Small intestine (tissue), 7 donors: ENCODE data around the gene DGKZ. TPM values are rescaled to one million over a fixed set of nuclear protein-coding genes. Genes with fewer than 3 reads are reported as not detected.

Source experiments
- DNase-seq, 2 donors: peaks; one replicate each; pipeline versions ENCODE4 v3.0.0 to v3.0.0-alpha.2; 2013
- FAIRE-seq: peaks from 2 replicates; lab custom pipeline; 2012; peaks lifted over from hg19 to GRCh38; lab: Jason Lieb, UNC
- H3K27ac ChIP-seq, 3 donors: one replicate each; pipeline ENCODE4 v1.5.1; 2013; ENCODE audit warnings: low read length in 2 of 3, mild to moderate bottlenecking in 2 of 3, control low read depth in 1 of 3, inconsistent platforms in 1 of 3, low read depth in 1 of 3, moderate library complexity in 1 of 3
- H3K27me3 ChIP-seq, 3 donors: one replicate each; pipeline ENCODE4 v1.6.1; 2013; ENCODE audit warnings: low read length in 3 of 3, inconsistent platforms in 1 of 3; ENCODE audit not compliant: control insufficient read depth in 3 of 3, insufficient read depth in 3 of 3
- H3K36me3 ChIP-seq, 3 donors: one replicate each; pipeline ENCODE4 v1.6.1; 2013; ENCODE audit warnings: low read length in 3 of 3, inconsistent platforms in 1 of 3, low read depth in 1 of 3, mild to moderate bottlenecking in 1 of 3, moderate library complexity in 1 of 3; ENCODE audit not compliant: control insufficient read depth in 3 of 3, insufficient read depth in 2 of 3
- H3K4me1 ChIP-seq, 3 donors: one replicate each; pipeline ENCODE4 v1.6.1; 2013; ENCODE audit warnings: low read length in 2 of 3, inconsistent platforms in 1 of 3, low read depth in 1 of 3, mild to moderate bottlenecking in 1 of 3, moderate library complexity in 1 of 3; ENCODE audit not compliant: control insufficient read depth in 3 of 3, insufficient read depth in 2 of 3
- H3K4me3 ChIP-seq, 3 donors: one replicate each; pipeline ENCODE4 v1.5.1; 2013; ENCODE audit warnings: low read length in 3 of 3, control low read depth in 1 of 3, inconsistent platforms in 1 of 3, low read depth in 1 of 3, mild to moderate bottlenecking in 1 of 3, moderate library complexity in 1 of 3
- H3K9me3 ChIP-seq, 2 donors: one replicate each; pipeline ENCODE4 v1.6.1; 2013; ENCODE audit warnings: low read depth in 1 of 2, low read length in 1 of 2; ENCODE audit not compliant: control insufficient read depth in 2 of 2, insufficient read depth in 1 of 2
- WGBS, 3 donors: extraction: QIAGEN DNeasy Blood & Tissue Kit; methylation state at CpG; one replicate each; pipeline ENCODE4 v1.1.7; 2013; 5-methylcytosine and 5-hydroxymethylcytosine counted together
- polyA plus RNA-seq, 4 donors: library from polyadenylated mRNA; stranded (reverse) in 3 of 4; unstranded in 1 of 4; fragments of 200-250 nt in 3 of 4; fragments of 120-200 nt in 1 of 4; gene quantifications; one replicate each; pipeline versions ENCODE4 v1.2.1 to v1.2.3, GENCODE V29; 2013
- donor health status: healthy with polysubstance abuse.
- donor health status: control.
- donor health status: control.
- donor health status: Bipolar disorder and iron deficiency.
- donor health status: healthy.

DGKZ gene
- polyA plus RNA-seq, 4 donors = 41.0 to 122 (median 103) TPM

DNA sequence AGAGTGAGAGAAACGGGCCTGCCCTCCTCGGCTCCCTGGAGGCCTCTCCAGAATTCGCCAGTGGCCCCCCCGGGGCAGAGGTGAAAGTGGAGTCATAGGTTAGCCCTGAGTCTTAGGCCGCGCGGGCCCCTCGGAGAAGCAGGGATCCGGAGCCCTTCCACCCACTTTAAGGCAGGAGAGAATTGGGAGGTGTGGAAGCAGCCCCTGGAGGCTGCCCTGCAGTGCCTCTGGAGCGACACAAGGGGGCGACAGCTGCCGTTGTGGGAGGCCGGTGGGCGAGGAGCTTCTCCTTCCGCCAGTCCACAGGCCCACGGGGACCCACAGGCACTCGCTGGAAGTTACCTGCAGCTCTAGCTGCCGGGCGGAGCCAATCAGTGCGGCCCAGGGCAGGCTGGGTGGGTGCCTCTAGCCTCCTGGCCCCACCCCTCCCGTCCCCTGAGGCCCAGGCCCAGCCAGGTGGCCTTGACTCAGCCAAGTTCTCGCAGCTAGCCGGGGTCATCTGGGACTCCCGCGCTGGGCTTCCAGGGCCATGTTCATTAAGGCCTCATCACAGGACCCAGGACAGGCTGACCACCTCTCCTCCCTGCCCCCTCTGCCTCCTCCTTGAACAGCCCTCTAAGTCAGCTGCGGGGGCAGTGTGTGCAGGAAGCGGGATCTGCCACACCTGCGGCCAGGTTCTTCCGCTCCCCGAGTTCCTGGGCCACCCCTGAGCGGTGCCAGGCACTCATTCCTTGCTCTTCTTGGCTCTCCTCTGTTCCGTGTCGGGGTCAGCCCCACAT, 5.0 kb downstream of the DGKZ start:
- no peak overlapping the region for H3K4me3 ChIP-seq
- DNase-seq (peak; percentile 65), FAIRE-seq (no peak)
- H3K27me3 ChIP-seq = no peaks in the 10 kb centered on the region
- H3K9me3 ChIP-seq = no peaks in the 10 kb centered on the region
- H3K4me1 ChIP-seq = peaks cover 7 to 42% (median 7%) of the 10 kb centered on the region in 3 donors
- H3K36me3 ChIP-seq = peaks cover 0 to 59% (median 0%) of the 10 kb centered on the region in 3 donors
- H3K27ac ChIP-seq = peak overlapping the region in 2 of 3 donors; percentile 22 to 32
- WGBS, 3 donors = 13 to 46% (median 22%) methylated on average over 28 to 33 of the region's 33 CpGs

- Histone ChIP-seq H3K36me3 (peaks cover 0 to 64% (median 0%) of the 10 kb centered on the region in 3 donors), H3K9me3 (no peaks in the 10 kb centered on the region), H3K4me3 (no peak overlapping the region), H3K27me3 (no peaks in the 10 kb centered on the region), H3K27ac (no peak overlapping the region), H3K4me1 (peaks cover 0 to 38% (median 7%) of the 10 kb centered on the region in 3 donors)
- no peak for DNase-seq
- 58 to 70% (median 64%) methylated on average over 8 to 9 of the region's 9 CpGs for whole genome bisulfite sequencing, 3 donors
- no peak for FAIRE-seq
Measured at GRCh38 chr11:46353698-46354097, 6.4 kb downstream of the DGKZ start.

- no peak for FAIRE-seq
- Histone ChIP-seq H3K27ac (peak overlapping the region in 1 of 3 donors; percentile 4), H3K27me3 (no peaks in the 10 kb centered on the region), H3K4me3 (no peak overlapping the region), H3K4me1 (peaks cover 0 to 22% (median 3%) of the 10 kb centered on the region in 3 donors), H3K36me3 (peaks cover 0 to 52% (median 0%) of the 10 kb centered on the region in 3 donors), H3K9me3 (no peaks in the 10 kb centered on the region)
- 70 to 81% (median 73%) methylated on average over 7 of the region's 7 CpGs for WGBS, 3 donors
- DNase-seq = no peak
Measured at GRCh38 chr11:46356924-46357482, 9.7 kb downstream of the DGKZ start.

GRCh38 chr11:46357483-46357936, 10.2 kb downstream of the DGKZ start:
- no peak overlapping the region for H3K4me3 ChIP-seq
- 14 to 65% (median 39%) methylated on average over 11 of the region's 11 CpGs for WGBS, 3 donors
- DNase-seq (peak in 1 of 2 donors; percentile 70), FAIRE-seq (no peak)
- H3K9me3 ChIP-seq = no peaks in the 10 kb centered on the region
- peak overlapping the region in 2 of 3 donors; percentile 4 to 24 for H3K27ac ChIP-seq
- peaks cover 0 to 18% (median 3%) of the 10 kb centered on the region in 3 donors for H3K4me1 ChIP-seq
- no peaks in the 10 kb centered on the region for H3K27me3 ChIP-seq
- H3K36me3 ChIP-seq = peaks cover 0 to 54% (median 0%) of the 10 kb centered on the region in 3 donors

- H3K4me3 ChIP-seq = no peak overlapping the region
- no peaks in the 10 kb centered on the region for H3K9me3 ChIP-seq
- 73 to 85% (median 84%) methylated on average over 1 of the region's 1 CpG for WGBS, 3 donors
- peaks cover 0 to 26% (median 3%) of the 10 kb centered on the region in 3 donors for H3K4me1 ChIP-seq
- DNase-seq (no peak), FAIRE-seq (no peak)
- no peaks in the 10 kb centered on the region for H3K27me3 ChIP-seq
- peaks cover 0 to 61% (median 0%) of the 10 kb centered on the region in 3 donors for H3K36me3 ChIP-seq
- H3K27ac ChIP-seq = no peak overlapping the region
Measured at GRCh38 chr11:46359953-46360352, 12.7 kb downstream of the DGKZ start.

DNA sequence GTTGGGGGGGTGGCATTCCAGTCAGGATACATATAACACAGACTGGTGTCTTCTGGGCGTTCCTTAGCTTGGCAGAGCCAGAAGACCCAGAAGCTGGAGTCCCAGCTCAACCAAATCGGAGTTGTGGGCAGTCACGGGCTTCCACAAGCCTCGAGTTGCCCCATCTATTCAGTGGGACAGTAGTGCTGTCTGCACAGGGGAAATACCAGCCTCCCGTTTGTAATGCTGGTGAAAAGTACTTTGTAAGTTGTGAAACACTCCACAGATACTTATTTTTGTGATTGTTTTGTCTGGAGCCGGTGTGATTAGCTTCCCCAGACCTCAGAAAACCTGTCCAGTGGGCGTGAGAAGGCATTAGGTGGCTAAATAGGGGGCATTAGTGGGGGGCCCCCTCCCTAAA, 13.6 kb downstream of the DGKZ start:
- FAIRE-seq = no peak
- Histone ChIP-seq H3K27ac (peak overlapping the region in 2 of 3 donors; percentile 53 to 84), H3K4me3 (no peak overlapping the region), H3K9me3 (no peaks in the 10 kb centered on the region), H3K27me3 (no peaks in the 10 kb centered on the region), H3K4me1 (peaks cover 0 to 26% (median 3%) of the 10 kb centered on the region in 3 donors), H3K36me3 (peaks cover 0 to 68% (median 0%) of the 10 kb centered on the region in 3 donors)
- no peak for DNase-seq
- WGBS, 3 donors = 59 to 77% (median 65%) methylated on average over 7 of the region's 7 CpGs

GRCh38 chr11:46361283-46362155, 14.3 kb downstream of the DGKZ start:
- H3K27ac ChIP-seq = peak overlapping the region; percentile 24 to 84 (median 53)
- no peak overlapping the region for H3K4me3 ChIP-seq
- peaks cover 0 to 26% (median 3%) of the 10 kb centered on the region in 3 donors for H3K4me1 ChIP-seq
- H3K27me3 ChIP-seq = no peaks in the 10 kb centered on the region
- DNase-seq = no peak
- peaks cover 0 to 66% (median 0%) of the 10 kb centered on the region in 3 donors for H3K36me3 ChIP-seq
- no peak for FAIRE-seq
- WGBS, 3 donors = 31 to 64% (median 37%) methylated on average over 20 to 26 of the region's 26 CpGs
- H3K9me3 ChIP-seq = no peaks in the 10 kb centered on the region
